HCT116 (cell line): ENCODE results near the gene RAPGEF1. TPM values are rescaled to one million over a fixed set of nuclear protein-coding genes. Genes with fewer than 3 reads are reported as not detected.

Experiments used
- ATAC-seq: fragments of 200-7000 bp; cut with Tn5 transposase; 2 replicates; pipeline ENCODE4 v1.9.1; 2020; ENCODE audit warnings: mild to moderate bottlenecking, moderate library complexity
- BruUV-seq: library from RNA; stranded (reverse); fragments of 400-500 nt; replicated peaks from 2 replicates; lab custom pipeline; 2021; lab: Mats Ljungman, UMichigan
- CTCF ChIA-PET: fragments of 300-600 bp; sonication (Branson Sonifier 250); formaldehyde crosslinking; loops from one replicate; lab custom pipeline; 2021; ENCODE audit warnings: antibody characterized with exemption; lab: Charles Lee
- POLR2A ChIA-PET: fragments of 300-600, 350-600 bp; sonication (Branson Sonifier 250); formaldehyde crosslinking; loops from one replicate; lab custom pipeline; 2021; ENCODE audit warnings: antibody characterized with exemption; lab: Charles Lee
- RAD21 ChIA-PET, 2 experiments: fragments of 300-600 bp; sonication (Branson Sonifier 250); formaldehyde crosslinking; loops; one replicate each; lab custom pipeline; 2023; ENCODE audit warnings: low total read pairs in 2 of 2; ENCODE audit not compliant: uncharacterized antibody in 2 of 2, unreplicated experiment in 2 of 2, low non-redundant PET in 1 of 2; lab: Charles Lee
- DNase-seq: peaks from one replicate; pipeline ENCODE4 v3.0.0-alpha.2; 2010; ENCODE audit warnings: low read depth, low spot score
- H2AFZ ChIP-seq: fragments of 200-600 bp; shearing (Covaris generic), sonication (generic); 2 replicates; pipeline ENCODE4 v1.6.1; 2017; ENCODE audit warnings: low read depth, mixed run types, mixed read lengths, antibody characterized with exemption, low read length; ENCODE audit not compliant: poor library complexity, severe bottlenecking
- H3K27ac ChIP-seq: 2 replicates; pipeline ENCODE4 v1.5.1; 2012; ENCODE audit warnings: low read depth, low read length
- H3K27me3 ChIP-seq: fragments of 200-600 bp; sonication (generic); 2 replicates; pipeline ENCODE4 v1.6.1; 2016; ENCODE audit warnings: mixed run types, low read length, mixed read lengths; ENCODE audit not compliant: insufficient read depth
- H3K36me3 ChIP-seq, 2 experiments: fragments of 200-500 bp in 1 of 2; fragments of 200-600 bp in 1 of 2; sonication (Bioruptor generic) in 1 of 2; sonication (generic) in 1 of 2; 2 replicates each; pipeline versions ENCODE4 v1.5.1 to v1.6.1; 2014 to 2016; ENCODE audit warnings: low read length in 2 of 2, inconsistent platforms in 1 of 2, mixed read lengths in 1 of 2, mixed run types in 1 of 2; ENCODE audit not compliant: insufficient read depth in 2 of 2, control insufficient read depth in 1 of 2
- H3K4me1 ChIP-seq, 2 experiments: fragments of 200-600 bp in 1 of 2; sonication (generic) in 1 of 2; 2 replicates each; pipeline versions ENCODE4 v1.5.1 to v1.6.1; 2012 to 2017; ENCODE audit warnings: low read length in 2 of 2, inconsistent platforms in 1 of 2, mild to moderate bottlenecking in 1 of 2, mixed read lengths in 1 of 2, mixed run types in 1 of 2, moderate library complexity in 1 of 2; ENCODE audit not compliant: insufficient read depth in 2 of 2, control insufficient read depth in 1 of 2
- H3K4me2 ChIP-seq: fragments of 200-600 bp; sonication (generic); 2 replicates; pipeline ENCODE4 v1.6.1; 2017; ENCODE audit warnings: mixed run types, low read length, mixed read lengths
- H3K4me3 ChIP-seq, 2 experiments: fragments of 200-600 bp in 1 of 2; sonication (generic) in 1 of 2; replicated peaks in 1 of 2; 2 replicates each; pipeline ENCODE4 v1.5.1; 2011 to 2016; ENCODE audit warnings: low read length in 2 of 2, control low read depth in 1 of 2, low read depth in 1 of 2, mild to moderate bottlenecking in 1 of 2, mixed read lengths in 1 of 2, mixed run types in 1 of 2
- H3K79me2 ChIP-seq: fragments of 200-600 bp; sonication (generic); 2 replicates; pipeline ENCODE4 v1.6.1; 2017; ENCODE audit warnings: mild to moderate bottlenecking, mixed run types, low read length, moderate library complexity, mixed read lengths; ENCODE audit not compliant: insufficient read depth
- H3K9ac ChIP-seq: fragments of 200-600 bp; sonication (generic); 2 replicates; pipeline ENCODE4 v1.6.1; 2016; ENCODE audit warnings: low read length, mixed read lengths
- H3K9me2 ChIP-seq: fragments of 200-600 bp; sonication (generic), shearing (Covaris generic); 2 replicates; pipeline ENCODE4 v1.6.1; 2017; ENCODE audit warnings: mixed run types, mild to moderate bottlenecking, moderate library complexity; ENCODE audit not compliant: insufficient read depth
- H3K9me3 ChIP-seq, 2 experiments: fragments of 200-500 bp in 1 of 2; fragments of 200-600 bp in 1 of 2; sonication (Bioruptor generic) in 1 of 2; sonication (generic) in 1 of 2; 2 replicates each; pipeline ENCODE4 v1.6.1; 2014 to 2017; ENCODE audit warnings: low read length in 2 of 2, mixed read lengths in 2 of 2, inconsistent platforms in 1 of 2, low read depth in 1 of 2, mild to moderate bottlenecking in 1 of 2, mixed run types in 1 of 2, moderate library complexity in 1 of 2; ENCODE audit not compliant: control insufficient read depth in 1 of 2, insufficient read depth in 1 of 2
- H4K20me1 ChIP-seq: fragments of 200-600 bp; sonication (generic), shearing (Covaris generic); 2 replicates; pipeline ENCODE4 v1.6.1; 2017; ENCODE audit warnings: mixed run types, mild to moderate bottlenecking, moderate library complexity; ENCODE audit not compliant: insufficient read depth
- EZH2phosphoT487 ChIP-seq: fragments of 200-600 bp; IDR thresholded peaks from 2 replicates; pipeline ENCODE4 v1.6.1; 2018; ENCODE audit warnings: antibody characterized with exemption, borderline replicate concordance
- RAD21 ChIP-seq: IDR thresholded peaks from 2 replicates; pipeline ENCODE4 v1.6.1; 2012; ENCODE audit warnings: low read depth, mild to moderate bottlenecking
- SRF ChIP-seq: IDR thresholded peaks from 2 replicates; pipeline ENCODE4 v1.6.1; 2012; ENCODE audit warnings: low read depth
- TCF7L2 ChIP-seq: IDR thresholded peaks from 2 replicates; pipeline ENCODE4 v1.7.0; 2011; ENCODE audit warnings: borderline replicate concordance, inconsistent platforms; ENCODE audit not compliant: insufficient read depth, insufficient read length; ENCODE audit errors: extremely low read depth
- ZFX ChIP-seq: fragments of 450-650 bp; IDR thresholded peaks from 2 replicates; pipeline ENCODE4 v1.6.1; 2017
- intact Hi-C: fragments of 100-400 bp; cut with micrococcal nuclease; formaldehyde crosslinking; loops from 2 replicates; pipeline ENCODE4 v1.10.0; 2022
- total RNA-seq: library from RNA; stranded (reverse); gene quantifications from one replicate; pipeline ENCODE4 v1.2.1, GENCODE V29; 2021; ENCODE audit not compliant: unreplicated experiment
- TF ChIP-seq, protein P1 (sequence below): IDR thresholded peaks from 2 replicates; pipeline ENCODE4 v1.6.1; 2012; ENCODE audit warnings: low read depth

Gene RAPGEF1
- total RNA-seq, 1 experiment from 2014 or later = 43.0 TPM

DNA sequence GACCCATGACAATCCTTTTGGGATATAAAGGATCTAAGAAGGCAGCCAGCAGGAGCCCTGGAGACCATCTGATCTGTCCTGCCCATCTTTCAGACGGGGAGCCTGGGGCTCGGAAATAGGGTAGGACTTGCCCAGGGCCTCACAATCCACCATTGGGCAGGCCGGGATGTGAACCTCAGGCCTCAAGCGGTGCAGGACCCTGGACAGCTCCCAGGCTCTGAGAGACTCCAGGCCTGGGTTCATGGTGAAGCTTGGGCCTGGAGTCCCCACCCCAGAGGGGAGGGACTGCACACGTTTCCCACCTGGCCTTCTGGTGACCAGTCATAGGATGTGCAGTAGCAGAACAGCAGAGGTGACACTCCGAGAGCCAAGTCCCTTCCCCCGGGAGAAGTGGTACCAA, 36.6 kb upstream of the RAPGEF1 start:
- CTCF ChIA-PET = no interaction called here
- H2AFZ ChIP-seq = no peak overlapping the region
- no peak overlapping the region for H3K27ac ChIP-seq
- H3K9me2 ChIP-seq = no peaks in the 10 kb centered on the region
- intact Hi-C loops = no loop called here
- H3K9ac ChIP-seq = no peak overlapping the region
- H3K4me1 ChIP-seq = peaks cover 0 to 3% of the 10 kb centered on the region in 2 experiments; a peak in 1 of 4 replicates
- H3K9me3 ChIP-seq = no peaks in the 10 kb centered on the region
- H3K4me3 ChIP-seq = no peak overlapping the region
- ATAC-seq = peak; percentile 62
- DNase-seq = peak; percentile 13
- no peaks in the 10 kb centered on the region for H3K36me3 ChIP-seq
- POLR2A ChIA-PET = no interaction called here
- no peaks in the 10 kb centered on the region for H4K20me1 ChIP-seq
- no peak overlapping the region for H3K4me2 ChIP-seq
- no peaks in the 10 kb centered on the region for H3K79me2 ChIP-seq
- TF ChIP-seq, protein P1, sequence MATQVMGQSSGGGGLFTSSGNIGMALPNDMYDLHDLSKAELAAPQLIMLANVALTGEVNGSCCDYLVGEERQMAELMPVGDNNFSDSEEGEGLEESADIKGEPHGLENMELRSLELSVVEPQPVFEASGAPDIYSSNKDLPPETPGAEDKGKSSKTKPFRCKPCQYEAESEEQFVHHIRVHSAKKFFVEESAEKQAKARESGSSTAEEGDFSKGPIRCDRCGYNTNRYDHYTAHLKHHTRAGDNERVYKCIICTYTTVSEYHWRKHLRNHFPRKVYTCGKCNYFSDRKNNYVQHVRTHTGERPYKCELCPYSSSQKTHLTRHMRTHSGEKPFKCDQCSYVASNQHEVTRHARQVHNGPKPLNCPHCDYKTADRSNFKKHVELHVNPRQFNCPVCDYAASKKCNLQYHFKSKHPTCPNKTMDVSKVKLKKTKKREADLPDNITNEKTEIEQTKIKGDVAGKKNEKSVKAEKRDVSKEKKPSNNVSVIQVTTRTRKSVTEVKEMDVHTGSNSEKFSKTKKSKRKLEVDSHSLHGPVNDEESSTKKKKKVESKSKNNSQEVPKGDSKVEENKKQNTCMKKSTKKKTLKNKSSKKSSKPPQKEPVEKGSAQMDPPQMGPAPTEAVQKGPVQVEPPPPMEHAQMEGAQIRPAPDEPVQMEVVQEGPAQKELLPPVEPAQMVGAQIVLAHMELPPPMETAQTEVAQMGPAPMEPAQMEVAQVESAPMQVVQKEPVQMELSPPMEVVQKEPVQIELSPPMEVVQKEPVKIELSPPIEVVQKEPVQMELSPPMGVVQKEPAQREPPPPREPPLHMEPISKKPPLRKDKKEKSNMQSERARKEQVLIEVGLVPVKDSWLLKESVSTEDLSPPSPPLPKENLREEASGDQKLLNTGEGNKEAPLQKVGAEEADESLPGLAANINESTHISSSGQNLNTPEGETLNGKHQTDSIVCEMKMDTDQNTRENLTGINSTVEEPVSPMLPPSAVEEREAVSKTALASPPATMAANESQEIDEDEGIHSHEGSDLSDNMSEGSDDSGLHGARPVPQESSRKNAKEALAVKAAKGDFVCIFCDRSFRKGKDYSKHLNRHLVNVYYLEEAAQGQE = peak; percentile 81
- no peak for TF ChIP-seq ZFX
- RAD21 ChIA-PET = no interaction called here
- no TSS peak for BruUV-seq
- peaks cover 19% of the 10 kb centered on the region for H3K27me3 ChIP-seq

DNA sequence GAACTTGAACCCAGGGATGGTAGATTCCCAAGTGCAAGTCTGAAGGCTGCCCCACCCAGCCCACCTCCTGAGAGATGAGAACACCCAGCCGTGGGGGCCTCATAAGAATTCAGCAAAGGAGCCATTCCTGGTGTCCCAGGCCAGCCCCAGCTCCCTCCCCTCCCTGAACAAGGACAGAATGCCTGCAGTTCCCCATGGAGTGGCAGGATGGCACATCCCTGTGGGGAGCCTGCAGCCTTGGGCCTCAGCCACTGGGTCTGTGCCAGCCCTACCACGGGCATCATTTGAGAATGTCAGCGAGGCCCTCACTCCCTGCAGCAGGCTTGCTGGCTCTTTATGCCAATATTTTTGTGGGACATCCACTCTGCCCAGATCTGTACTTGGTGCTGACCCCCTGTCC, 36.2 kb upstream of the RAPGEF1 start:
- no peak overlapping the region for H3K9ac ChIP-seq
- no peak for TF ChIP-seq TCF7L2
- TF ChIP-seq RAD21 = no peak
- TF ChIP-seq, protein P1 = no peak
- TF ChIP-seq ZFX = no peak
- no peak for TF ChIP-seq SRF
- no peak for TF ChIP-seq EZH2phosphoT487
- ChIA-PET RAD21 (no interaction called here), CTCF (no interaction called here), POLR2A (no interaction called here)
- H3K4me2 ChIP-seq = no peak overlapping the region
- ATAC-seq (no peak), DNase-seq (no peak)
- no peaks in the 10 kb centered on the region for H3K9me3 ChIP-seq
- intact Hi-C loops = no loop called here
- BruUV-seq = no TSS peak
- H4K20me1 ChIP-seq = no peaks in the 10 kb centered on the region
- no peaks in the 10 kb centered on the region for H3K36me3 ChIP-seq
- H3K4me3 ChIP-seq = no peak overlapping the region
- H2AFZ ChIP-seq = no peak overlapping the region
- no peaks in the 10 kb centered on the region for H3K9me2 ChIP-seq
- H3K79me2 ChIP-seq = no peaks in the 10 kb centered on the region
- H3K4me1 ChIP-seq = peaks cover 0 to under 1% of the 10 kb centered on the region in 2 experiments; a peak in 1 of 4 replicates
- H3K27me3 ChIP-seq = peaks cover 19% of the 10 kb centered on the region
- H3K27ac ChIP-seq = no peak overlapping the region
